Neural progenitor cell (in vitro differentiated cells): ENCODE data around the gene DEGS1. TPM values are rescaled to one million over a fixed set of nuclear protein-coding genes. Genes with fewer than 3 reads are reported as not detected.
A peak's percentile ranks its signal among the peaks of the same experiment; 100 is the strongest.

ENCODE experiments used
- DNase-seq: peaks from one replicate; pipeline ENCODE4 v3.0.0-alpha.2; 2016; ENCODE audit warnings: low spot score
- H2AFZ ChIP-seq: fragments of 200-600 bp; sonication (generic); replicated peaks from 2 replicates; pipeline ENCODE4 v1.6.1; 2016; ENCODE audit warnings: antibody characterized with exemption
- H3F3A ChIP-seq: fragments of 200-600 bp; sonication (generic); 2 replicates; pipeline ENCODE4 v1.6.1; 2016; ENCODE audit warnings: antibody characterized with exemption, low read depth
- H3K27ac ChIP-seq: fragments of 200-600 bp; sonication (generic); 2 replicates; pipeline ENCODE4 v1.5.1; 2016; ENCODE audit warnings: mild to moderate bottlenecking
- H3K27me3 ChIP-seq: fragments of 200-600 bp; sonication (generic); 2 replicates; pipeline ENCODE4 v1.6.1; 2016; ENCODE audit warnings: mild to moderate bottlenecking, moderate library complexity
- H3K36me3 ChIP-seq: fragments of 200-600 bp; sonication (generic); 2 replicates; pipeline ENCODE4 v1.5.1; 2016
- H3K4me1 ChIP-seq: fragments of 200-600 bp; sonication (generic); 2 replicates; pipeline ENCODE4 v1.6.1; 2016; ENCODE audit warnings: mixed run types
- H3K4me2 ChIP-seq: fragments of 200-600 bp; sonication (generic); 2 replicates; pipeline ENCODE4 v1.6.1; 2016
- H3K4me3 ChIP-seq: fragments of 200-600 bp; sonication (generic); 2 replicates; pipeline ENCODE4 v1.5.1; 2016
- H3K79me2 ChIP-seq: fragments of 200-600 bp; sonication (generic); 2 replicates; pipeline ENCODE4 v1.6.1; 2016; ENCODE audit warnings: low read depth
- H3K9ac ChIP-seq: fragments of 200-600 bp; sonication (generic); 2 replicates; pipeline ENCODE4 v1.6.1; 2016
- H3K9me3 ChIP-seq: fragments of 200-600 bp; sonication (generic); 2 replicates; pipeline ENCODE4 v1.5.1; 2016; ENCODE audit warnings: low read depth
- H4K20me1 ChIP-seq: fragments of 200-600 bp; sonication (generic); 2 replicates; pipeline ENCODE4 v1.6.1; 2016; ENCODE audit warnings: low read depth
- H3K27ac Mint-ChIP-seq: 3 replicates; pipeline ENCODE4 v1.8.0; 2021; ENCODE audit warnings: mixed read lengths
- H3K27me3 Mint-ChIP-seq: 2 replicates; pipeline ENCODE4 v1.8.0; 2022; ENCODE audit warnings: low read depth, mild to moderate bottlenecking, inconsistent platforms, moderate library complexity, mixed read lengths; ENCODE audit not compliant: insufficient read depth
- H3K36me3 Mint-ChIP-seq: 3 replicates; pipeline ENCODE4 v1.8.0; 2021; ENCODE audit warnings: mixed read lengths
- H3K4me1 Mint-ChIP-seq: 3 replicates; pipeline ENCODE4 v1.8.0; 2021; ENCODE audit warnings: mixed read lengths
- H3K4me3 Mint-ChIP-seq: 3 replicates; pipeline ENCODE4 v1.8.0; 2021; ENCODE audit warnings: mild to moderate bottlenecking, moderate library complexity, mixed read lengths
- H3K9me3 Mint-ChIP-seq: 3 replicates; pipeline ENCODE4 v1.8.0; 2020; ENCODE audit warnings: mixed read lengths
- EZH2 ChIP-seq: fragments of 200-600 bp; sonication (generic); IDR thresholded peaks from 2 replicates; pipeline ENCODE4 v1.6.1; 2017; ENCODE audit warnings: antibody characterized with exemption, mild to moderate bottlenecking, moderate library complexity
- EZH2phosphoT487 ChIP-seq: fragments of 200-600 bp; sonication (generic); IDR thresholded peaks from 2 replicates; pipeline ENCODE4 v1.6.1; 2017; ENCODE audit warnings: antibody characterized with exemption
- total RNA-seq: library from RNA; depleted of rRNA; stranded (reverse); fragments of >200 nt; gene quantifications from 2 replicates; pipeline ENCODE4 v1.2.3, GENCODE V29; 2015; ENCODE audit warnings: low replicate concordance
- TF ChIP-seq, protein P1 (sequence below): fragments of 200-600 bp; sonication (generic); IDR thresholded peaks from 2 replicates; pipeline ENCODE4 v1.5.1; 2017; ENCODE audit warnings: antibody characterized with exemption, mild to moderate bottlenecking

The DEGS1 gene
- total RNA-seq, 1 donor from 2014 or later, result 91.2 TPM

DNA sequence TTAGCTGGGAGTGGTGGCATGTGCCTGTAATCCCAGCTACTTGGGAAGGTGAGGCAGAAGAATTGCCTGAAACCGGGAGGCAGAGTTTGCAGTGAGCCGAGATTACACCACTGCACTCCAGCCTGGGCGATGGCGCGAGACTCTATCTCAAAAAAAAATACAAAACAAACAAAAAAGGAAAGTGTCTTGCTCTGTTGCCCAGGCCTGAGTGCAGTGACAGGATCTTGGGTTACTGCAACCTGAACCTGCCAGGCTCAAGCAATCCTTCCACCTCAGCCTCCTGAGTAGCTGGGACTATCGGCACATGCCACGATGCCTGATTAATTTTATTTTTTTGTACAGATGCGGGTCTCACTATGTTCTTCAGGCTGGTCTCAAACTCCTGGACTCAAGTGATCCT is 33.3 kb downstream of the DEGS1 start:
- Histone ChIP-seq H3K9me3 (no peaks in the 10 kb centered on the region), H3K4me3 (no peak overlapping the region), H3F3A (peaks cover 6% of the 10 kb centered on the region), H3K4me2 (no peak overlapping the region), H2AFZ (no peak overlapping the region), H4K20me1 (no peaks in the 10 kb centered on the region), H3K79me2 (no peaks in the 10 kb centered on the region), H3K4me1 (peaks cover 9% of the 10 kb centered on the region), H3K27ac (no peak overlapping the region), H3K36me3 (no peaks in the 10 kb centered on the region), H3K27me3 (no peaks in the 10 kb centered on the region), H3K9ac (no peak overlapping the region)
- Mint-ChIP-seq H3K36me3 (no peaks in the 10 kb centered on the region), H3K9me3 (no peaks in the 10 kb centered on the region), H3K4me3 (no peak overlapping the region), H3K4me1 (peaks cover 10% of the 10 kb centered on the region), H3K27ac (no peak overlapping the region), H3K27me3 (no peaks in the 10 kb centered on the region)
- TF ChIP-seq, protein P1, sequence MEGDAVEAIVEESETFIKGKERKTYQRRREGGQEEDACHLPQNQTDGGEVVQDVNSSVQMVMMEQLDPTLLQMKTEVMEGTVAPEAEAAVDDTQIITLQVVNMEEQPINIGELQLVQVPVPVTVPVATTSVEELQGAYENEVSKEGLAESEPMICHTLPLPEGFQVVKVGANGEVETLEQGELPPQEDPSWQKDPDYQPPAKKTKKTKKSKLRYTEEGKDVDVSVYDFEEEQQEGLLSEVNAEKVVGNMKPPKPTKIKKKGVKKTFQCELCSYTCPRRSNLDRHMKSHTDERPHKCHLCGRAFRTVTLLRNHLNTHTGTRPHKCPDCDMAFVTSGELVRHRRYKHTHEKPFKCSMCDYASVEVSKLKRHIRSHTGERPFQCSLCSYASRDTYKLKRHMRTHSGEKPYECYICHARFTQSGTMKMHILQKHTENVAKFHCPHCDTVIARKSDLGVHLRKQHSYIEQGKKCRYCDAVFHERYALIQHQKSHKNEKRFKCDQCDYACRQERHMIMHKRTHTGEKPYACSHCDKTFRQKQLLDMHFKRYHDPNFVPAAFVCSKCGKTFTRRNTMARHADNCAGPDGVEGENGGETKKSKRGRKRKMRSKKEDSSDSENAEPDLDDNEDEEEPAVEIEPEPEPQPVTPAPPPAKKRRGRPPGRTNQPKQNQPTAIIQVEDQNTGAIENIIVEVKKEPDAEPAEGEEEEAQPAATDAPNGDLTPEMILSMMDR, result no peak
- TF ChIP-seq EZH2 (no peak), EZH2phosphoT487 (no peak)
- DNase-seq, result no peak

DNA sequence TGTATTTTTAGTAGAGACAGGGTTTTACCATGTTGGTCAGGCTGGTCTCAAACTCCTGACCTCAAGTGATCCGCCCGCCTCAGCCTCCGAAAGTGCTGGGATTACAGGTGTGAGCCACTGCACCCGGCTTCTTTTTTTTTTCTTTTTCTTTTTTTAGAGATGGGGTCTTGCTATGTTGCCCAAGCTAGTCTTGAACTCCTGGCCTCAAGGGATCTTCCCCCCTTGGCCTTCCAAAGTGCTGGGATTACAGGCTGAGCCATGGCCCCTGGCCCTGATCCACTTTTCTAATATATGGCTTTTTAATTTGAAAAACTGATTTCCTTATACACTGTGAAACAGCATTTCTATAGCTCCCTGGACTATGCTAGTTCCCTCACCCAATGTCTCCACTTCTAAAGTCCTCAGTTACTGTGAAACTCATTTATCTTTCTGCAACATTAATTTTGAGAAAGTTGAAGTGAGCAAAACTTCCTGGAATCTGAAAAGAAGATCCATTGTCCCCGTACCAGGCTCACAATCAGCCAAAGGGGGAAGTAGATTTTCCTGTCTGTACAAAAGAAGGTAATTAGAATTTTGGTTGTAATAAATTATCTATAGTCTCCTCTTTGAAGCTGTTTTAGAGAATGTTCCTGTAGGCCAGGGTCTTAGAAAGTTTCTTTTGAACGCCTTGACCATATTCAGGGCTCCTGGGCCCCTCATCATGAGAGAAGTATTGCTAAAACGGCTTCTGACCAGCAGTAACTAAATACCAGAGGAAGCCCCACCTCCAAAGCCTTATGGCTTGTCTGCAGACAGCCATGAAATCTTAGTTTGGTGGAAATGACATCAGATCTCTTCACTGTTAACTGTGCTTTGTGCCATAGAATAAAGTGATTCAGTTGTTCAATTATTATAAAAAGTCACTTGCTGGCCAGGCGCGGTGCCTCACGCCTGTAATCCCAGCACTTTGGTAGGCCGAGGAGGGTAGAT is 34.9 kb downstream of the DEGS1 start:
- no peak overlapping the region for H3K4me2 ChIP-seq
- DNase-seq, result no peak
- H3K27ac ChIP-seq, result no peak overlapping the region
- H3K9ac ChIP-seq, result no peak overlapping the region
- no peaks in the 10 kb centered on the region for H3K9me3 ChIP-seq
- no peaks in the 10 kb centered on the region for H4K20me1 ChIP-seq
- H2AFZ ChIP-seq, result peak overlapping the region; percentile 72
- no peaks in the 10 kb centered on the region for H3K9me3 Mint-ChIP-seq
- H3K4me3 Mint-ChIP-seq, result no peak overlapping the region
- peaks cover 9% of the 10 kb centered on the region for H3K4me1 ChIP-seq
- no peaks in the 10 kb centered on the region for H3K27me3 Mint-ChIP-seq
- H3K4me1 Mint-ChIP-seq, result peaks cover 10% of the 10 kb centered on the region
- H3K4me3 ChIP-seq, result no peak overlapping the region
- H3K36me3 ChIP-seq, result no peaks in the 10 kb centered on the region
- no peaks in the 10 kb centered on the region for H3K27me3 ChIP-seq
- TF ChIP-seq EZH2phosphoT487, result no peak
- TF ChIP-seq, protein P1, result no peak
- TF ChIP-seq EZH2, result no peak
- H3K36me3 Mint-ChIP-seq, result no peaks in the 10 kb centered on the region
- no peak overlapping the region for H3K27ac Mint-ChIP-seq
- peaks cover 6% of the 10 kb centered on the region for H3F3A ChIP-seq
- no peaks in the 10 kb centered on the region for H3K79me2 ChIP-seq

DNA sequence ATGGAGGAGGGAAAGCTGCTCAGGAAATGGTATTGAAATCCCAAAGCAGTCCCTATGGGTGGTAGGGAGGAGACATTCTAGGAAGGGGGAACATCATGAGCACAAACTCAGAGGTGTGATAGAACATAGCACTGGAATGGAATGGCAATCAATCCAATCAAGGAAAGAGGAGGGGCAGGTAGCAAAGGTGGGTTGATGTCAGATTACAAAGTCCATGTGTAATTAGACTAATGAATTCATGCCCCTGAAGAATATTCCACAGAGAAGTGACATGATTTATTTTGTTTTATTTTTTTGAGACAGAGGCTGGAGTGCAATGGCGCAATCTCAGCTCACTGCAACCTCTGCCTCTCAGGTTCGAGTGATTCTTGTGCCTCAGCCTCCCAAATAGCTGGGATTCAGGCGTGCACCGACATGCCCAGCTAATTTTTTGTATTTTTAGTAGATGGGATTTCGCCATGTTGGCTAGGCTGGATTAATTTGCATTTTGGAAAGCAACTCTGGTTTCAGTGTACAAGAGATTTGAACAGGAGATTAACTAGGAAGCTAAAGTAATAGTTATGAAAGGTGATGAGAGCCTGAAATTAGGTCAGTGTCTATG is 36.1 kb downstream of the DEGS1 start:
- no peak overlapping the region for H3K4me3 Mint-ChIP-seq
- no peak overlapping the region for H3K4me3 ChIP-seq
- no peaks in the 10 kb centered on the region for H3K36me3 ChIP-seq
- no peaks in the 10 kb centered on the region for H3K79me2 ChIP-seq
- H3K27me3 Mint-ChIP-seq, result no peaks in the 10 kb centered on the region
- no peak overlapping the region for H3K27ac ChIP-seq
- H3K27me3 ChIP-seq, result no peaks in the 10 kb centered on the region
- H3K36me3 Mint-ChIP-seq, result no peaks in the 10 kb centered on the region
- H3K4me2 ChIP-seq, result no peak overlapping the region
- H3K27ac Mint-ChIP-seq, result peak overlapping the region; percentile 11
- H2AFZ ChIP-seq, result peak overlapping the region; percentile 57
- DNase-seq, result no peak
- H3K4me1 Mint-ChIP-seq, result peaks cover 16% of the 10 kb centered on the region
- no peak overlapping the region for H3K9ac ChIP-seq
- H3K9me3 Mint-ChIP-seq, result no peaks in the 10 kb centered on the region
- no peaks in the 10 kb centered on the region for H3K9me3 ChIP-seq
- no peak for TF ChIP-seq EZH2
- TF ChIP-seq, protein P1, result no peak
- TF ChIP-seq EZH2phosphoT487, result no peak
- H4K20me1 ChIP-seq, result no peaks in the 10 kb centered on the region
- H3K4me1 ChIP-seq, result peaks cover 17% of the 10 kb centered on the region
- H3F3A ChIP-seq, result peaks cover 6% of the 10 kb centered on the region
